Prostate gland (tissue), 2 donors: Measurements from ENCODE around the gene S100A5.

ENCODE experiments used
- CTCF ChIP-seq, 4 experiments: fragments of 200-600 bp in 2 of 4; fragments of 450-650 bp in 2 of 4; sonication (generic) in 2 of 4; IDR thresholded peaks; 1 replicate in 3 of 4; 2 replicates in 1 of 4; pipeline ENCODE4 v1.5.1; 2016 to 2019; ENCODE audit warnings: antibody characterized with exemption in 4 of 4, mild to moderate bottlenecking in 2 of 4, moderate library complexity in 2 of 4
- POLR2AphosphoS5 ChIP-seq: sonication (generic); formaldehyde crosslinking; IDR thresholded peaks from one replicate; pipeline ENCODE4 v1.6.1; 2017; ENCODE audit warnings: antibody characterized with exemption

GRCh38 chr1:153566414-153567371 is 26.0 kb upstream of the S100A5 start:
- TF ChIP-seq POLR2AphosphoS5 (peak; percentile 88), CTCF (IDR thresholded peaks at IDR 0.05) (peak in 1 of 4 experiments; percentile 13)
